GM15510 (cell line): ENCODE results near the gene RAD51B.

Source experiments
- POLR2A ChIP-seq: IDR thresholded peaks from 3 replicates; pipeline ENCODE4 v1.6.1; 2011; ENCODE audit warnings: borderline replicate concordance; ENCODE audit not compliant: insufficient read length; ENCODE audit errors: extremely low read depth

RAD51B gene

DNA sequence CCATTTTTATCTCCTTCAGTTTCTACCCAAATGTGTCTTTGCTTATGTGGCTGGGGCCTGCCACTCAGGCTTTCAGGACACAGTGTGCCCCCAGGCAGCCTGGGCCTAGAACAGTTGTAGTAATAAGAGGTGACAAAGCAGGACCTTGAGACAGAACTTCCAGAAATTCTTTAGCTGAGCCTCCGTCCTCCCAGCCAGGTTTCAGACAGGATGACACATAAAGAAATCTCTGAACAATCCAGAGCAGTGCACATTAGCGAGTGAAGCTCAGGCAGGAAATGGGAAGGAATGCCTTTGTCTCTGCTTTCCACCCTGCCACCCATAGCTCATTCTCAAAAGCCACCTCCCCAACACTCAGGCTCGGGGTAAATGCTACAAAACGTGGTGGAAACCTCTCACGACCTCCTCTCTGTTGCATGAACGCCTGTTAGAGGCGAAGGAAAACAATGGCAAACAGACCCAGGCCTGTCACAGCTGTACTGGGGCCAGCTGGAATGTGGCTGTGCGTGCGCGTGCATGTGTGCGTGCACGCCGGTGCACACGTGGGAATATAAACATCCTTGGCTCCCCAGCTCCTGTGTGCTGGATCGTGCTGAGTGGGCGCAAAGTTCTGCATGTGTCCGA is 686.6 kb downstream of the RAD51B start:
- TF ChIP-seq POLR2A = no peak

- peak; percentile 16 for TF ChIP-seq POLR2A
These were observed 687.3 kb downstream of the RAD51B start for GRCh38 chr14:68506645-68507419.

DNA sequence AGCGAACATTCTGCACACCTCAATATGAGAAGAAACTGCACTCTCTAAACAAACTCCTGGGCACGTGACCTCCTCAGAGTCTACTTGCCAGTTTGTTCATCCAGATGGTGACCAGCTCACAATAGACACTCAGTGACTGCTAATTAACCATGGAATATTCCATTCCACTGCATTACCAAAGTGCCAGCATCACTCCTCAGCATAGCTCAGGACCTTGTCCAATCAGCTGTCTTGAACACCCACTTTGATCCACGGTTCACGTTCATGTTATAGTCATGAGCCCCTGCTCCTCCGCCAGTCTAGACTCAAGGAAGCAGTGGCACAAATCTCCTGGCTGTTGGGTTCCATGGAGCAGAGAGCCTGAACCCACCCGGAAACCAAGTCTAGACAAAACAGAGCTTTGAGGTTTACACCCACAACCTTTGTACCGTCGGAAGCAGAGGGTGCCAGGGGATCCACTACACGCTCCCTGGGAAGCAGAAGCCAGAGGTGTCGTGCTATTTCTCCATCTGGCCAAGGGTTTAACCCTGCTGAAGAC is 688.0 kb downstream of the RAD51B start:
- no peak for TF ChIP-seq POLR2A

DNA sequence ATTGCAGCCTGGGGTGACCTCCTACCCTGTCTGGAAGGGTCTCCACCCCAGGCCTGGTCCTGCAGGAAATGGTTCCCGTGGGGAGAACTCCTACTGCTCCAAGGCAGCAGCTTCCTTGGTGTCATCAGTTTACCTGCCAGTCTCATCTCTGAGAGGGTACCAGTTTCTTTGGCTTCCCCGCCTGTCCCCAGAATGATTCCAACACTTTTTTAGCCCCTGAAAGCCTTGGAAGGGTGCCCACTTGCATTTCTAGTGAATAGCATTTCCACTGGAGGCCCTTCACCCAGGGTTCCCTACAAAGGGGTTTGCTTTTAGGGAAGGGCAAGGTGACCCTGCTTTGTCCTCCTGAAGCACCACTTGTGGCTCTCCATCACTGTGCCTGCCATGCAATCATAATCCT is 689.0 kb downstream of the RAD51B start:
- no peak for TF ChIP-seq POLR2A

GRCh38 chr14:68509188-68509983 is 689.8 kb downstream of the RAD51B start:
- no peak for TF ChIP-seq POLR2A

DNA sequence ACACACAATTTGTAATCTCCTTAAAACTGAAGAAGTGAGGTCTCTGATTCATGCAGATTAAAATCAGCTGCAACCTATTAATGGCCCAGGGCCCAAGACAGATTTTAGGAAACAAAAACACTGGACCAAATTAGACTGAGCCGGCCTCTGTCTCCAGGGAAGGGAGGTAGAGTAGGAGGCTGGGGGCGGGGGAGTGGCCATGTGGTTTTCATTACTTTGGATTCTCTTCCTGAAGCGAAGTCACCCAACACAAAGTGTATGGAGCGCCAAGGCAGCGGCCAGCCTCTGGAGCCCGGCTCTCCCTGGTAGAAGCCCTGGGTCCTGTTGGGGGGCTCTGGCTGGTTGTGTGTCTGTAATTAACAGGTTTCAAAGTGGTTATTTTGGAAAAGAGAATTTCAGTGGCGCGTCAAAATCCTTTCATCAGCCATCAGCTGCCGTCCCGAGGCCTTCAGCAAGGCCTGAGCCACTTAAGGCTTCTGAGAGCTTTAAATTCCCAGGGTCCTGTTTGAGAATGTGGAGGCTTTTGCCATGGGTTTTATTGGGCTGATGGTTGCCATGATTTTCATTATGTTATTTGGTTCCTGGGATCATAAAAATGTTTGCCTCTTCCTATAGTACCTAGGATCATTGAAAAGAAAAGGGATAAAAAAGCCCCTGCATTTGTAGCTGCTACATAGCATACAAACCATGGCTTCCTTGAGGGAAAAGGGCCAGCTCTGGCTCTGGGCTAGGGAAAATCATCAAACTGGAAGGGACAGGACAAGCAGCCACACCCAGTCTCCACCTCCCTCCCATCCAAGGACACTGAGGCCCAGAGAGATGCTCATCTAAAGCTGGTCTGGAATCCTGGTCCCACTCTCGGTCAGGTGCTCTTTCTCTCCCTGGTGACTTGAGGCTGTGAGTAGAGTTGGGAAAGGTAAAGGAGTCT is 690.9 kb downstream of the RAD51B start:
- no peak for TF ChIP-seq POLR2A

DNA sequence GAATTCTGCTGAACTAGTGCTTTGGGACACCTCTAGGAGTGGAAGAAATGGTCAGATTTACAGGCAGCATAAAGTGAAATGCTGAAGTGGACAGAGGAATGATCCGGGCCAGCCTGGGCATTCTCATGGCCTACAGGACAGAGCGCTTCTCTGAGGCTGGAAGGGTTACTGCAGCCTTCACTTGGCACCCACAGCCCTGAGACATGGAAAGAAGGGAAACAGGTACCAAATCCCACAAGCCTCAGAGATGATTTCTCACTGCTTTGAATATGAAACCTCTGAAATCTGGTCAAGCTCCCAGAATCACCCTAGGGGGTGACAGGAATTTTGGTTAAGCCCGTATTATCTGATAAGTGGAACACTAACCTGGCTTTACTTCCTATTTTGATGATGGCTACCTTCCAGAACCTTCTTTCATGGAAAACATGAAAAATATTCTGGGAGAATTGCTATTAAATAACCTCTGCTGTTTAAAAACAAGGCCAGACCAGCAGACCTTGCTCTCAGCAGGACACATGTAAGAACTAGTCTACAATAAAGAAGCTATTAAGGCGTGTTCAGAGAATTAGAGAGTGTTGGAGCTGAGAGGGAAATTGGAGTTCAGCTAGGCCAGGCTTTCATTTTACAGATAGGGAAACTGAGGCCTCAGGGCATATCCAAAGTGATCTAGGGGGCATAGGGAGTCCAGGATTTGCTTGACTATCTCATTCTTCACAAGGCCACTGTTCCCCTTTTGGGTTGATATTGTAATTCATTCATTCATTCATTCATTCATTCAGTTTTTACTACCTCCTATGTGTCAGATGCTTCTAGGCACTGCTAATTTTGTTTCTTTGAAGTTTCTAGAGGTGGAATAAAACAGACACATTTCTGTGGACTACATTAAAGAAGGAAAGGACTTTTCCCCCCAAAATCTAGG is 691.8 kb downstream of the RAD51B start:
- TF ChIP-seq POLR2A = no peak

DNA sequence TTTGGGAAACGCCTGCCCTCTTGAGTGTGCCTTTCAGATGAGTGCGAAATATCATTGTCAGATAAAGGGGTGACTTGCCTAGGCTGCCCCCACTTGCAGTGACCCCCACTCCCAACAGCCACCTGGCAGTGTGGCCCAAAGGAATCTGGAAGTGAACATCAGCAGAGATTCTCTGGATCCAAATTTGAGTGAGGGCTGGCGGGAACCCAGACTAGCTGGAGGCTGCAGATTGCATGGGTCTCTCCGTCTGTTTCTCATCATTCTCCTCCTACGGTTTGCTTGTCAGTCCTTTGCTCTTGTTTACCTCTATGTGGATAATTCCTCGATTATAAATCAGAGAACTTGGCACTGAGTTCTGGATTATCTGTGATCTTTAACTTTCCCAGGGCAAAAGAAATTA is 692.5 kb downstream of the RAD51B start:
- no peak for TF ChIP-seq POLR2A

- TF ChIP-seq POLR2A = no peak
These were observed 693.6 kb downstream of the RAD51B start for GRCh38 chr14:68513137-68513536.

- no peak for TF ChIP-seq POLR2A
These were observed 694.4 kb downstream of the RAD51B start for GRCh38 chr14:68513838-68514607.

GRCh38 chr14:68514608-68515194 is 695.1 kb downstream of the RAD51B start:
- TF ChIP-seq POLR2A = no peak

DNA sequence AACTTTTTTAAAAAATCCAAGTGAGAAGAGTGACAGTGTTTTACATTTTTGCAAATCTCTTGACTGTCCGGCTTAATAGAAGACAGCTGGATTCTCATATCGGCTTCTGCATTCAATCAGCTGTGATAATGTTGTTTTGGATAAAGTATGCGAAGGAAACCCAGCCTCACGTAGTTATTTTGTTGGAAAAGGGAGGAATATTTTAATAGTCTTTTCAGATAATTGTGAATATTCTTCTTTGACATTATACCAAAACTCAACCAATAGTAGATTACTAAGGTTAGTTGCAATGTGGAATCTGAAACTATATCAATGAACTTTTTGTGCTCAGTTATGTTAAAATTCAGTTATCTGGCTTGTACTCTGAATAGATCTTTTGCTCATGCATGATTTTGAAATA is 696.8 kb downstream of the RAD51B start:
- no peak for TF ChIP-seq POLR2A

- no peak for TF ChIP-seq POLR2A
These were observed 698.6 kb downstream of the RAD51B start for GRCh38 chr14:68518166-68518565.
